NCI-H1436 (cell line): ENCODE data around the gene ANO2.

ENCODE experiments used
- DNase-seq: peaks from one replicate; lab custom pipeline; 2025; lab: John Stamatoyannopoulos, UW

Gene ANO2

GRCh38 chr12:5620896-5621295, 324.2 kb downstream of the ANO2 start:
- no peak for DNase-seq

GRCh38 chr12:5619628-5620027, 325.4 kb downstream of the ANO2 start:
- DNase-seq = no peak

- DNase-seq = no peak
These were observed 328.2 kb downstream of the ANO2 start for GRCh38 chr12:5616854-5617253.

- DNase-seq = no peak
These were observed 329.3 kb downstream of the ANO2 start for GRCh38 chr12:5615760-5616159.

- no peak for DNase-seq
These were observed 330.8 kb downstream of the ANO2 start for GRCh38 chr12:5614256-5614655.

- no peak for DNase-seq
These were observed 332.3 kb downstream of the ANO2 start for GRCh38 chr12:5612556-5613410.

GRCh38 chr12:5611162-5611561, 333.9 kb downstream of the ANO2 start:
- DNase-seq = no peak

GRCh38 chr12:5599378-5599777, 345.7 kb downstream of the ANO2 start:
- DNase-seq = no peak

- no peak for DNase-seq
These were observed 351.1 kb downstream of the ANO2 start for GRCh38 chr12:5593998-5594397.

GRCh38 chr12:5593086-5593485, 352.0 kb downstream of the ANO2 start:
- no peak for DNase-seq

- no peak for DNase-seq
These were observed 352.7 kb downstream of the ANO2 start for GRCh38 chr12:5592310-5592709.

GRCh38 chr12:5590316-5590715, 354.7 kb downstream of the ANO2 start:
- no peak for DNase-seq

- DNase-seq = no peak
These were observed 356.0 kb downstream of the ANO2 start for GRCh38 chr12:5589054-5589453.

GRCh38 chr12:5588591-5588990, 356.5 kb downstream of the ANO2 start:
- no peak for DNase-seq

GRCh38 chr12:5588176-5588575, 356.9 kb downstream of the ANO2 start:
- no peak for DNase-seq

GRCh38 chr12:5587711-5588121, 357.3 kb downstream of the ANO2 start:
- DNase-seq = no peak

GRCh38 chr12:5586201-5586600, 358.9 kb downstream of the ANO2 start:
- DNase-seq = no peak

GRCh38 chr12:5585178-5585577, 359.9 kb downstream of the ANO2 start:
- DNase-seq = no peak

GRCh38 chr12:5584412-5585175, 360.5 kb downstream of the ANO2 start:
- no peak for DNase-seq

GRCh38 chr12:5582541-5582940, 362.5 kb downstream of the ANO2 start:
- DNase-seq = no peak

GRCh38 chr12:5582018-5582417, 363.0 kb downstream of the ANO2 start:
- DNase-seq = no peak

GRCh38 chr12:5581616-5582015, 363.4 kb downstream of the ANO2 start:
- no peak for DNase-seq

GRCh38 chr12:5581019-5581418, 364.0 kb downstream of the ANO2 start:
- DNase-seq = no peak
